ENCODE data around the gene ACSM2A.
"Not testable (repeated sequence)": the region's sequence is repeated elsewhere in the genome, so short reads cannot be mapped to it uniquely, and the experiment has no call there.

ACSM2A gene

GRCh38 chr16:20453633-20454032, 2.3 kb downstream of the ACSM2A start:
- DNase-seq (ENCODE audit: low read depth) = not testable (repeated sequence)

GRCh38 chr16:20459227-20459626, 7.9 kb downstream of the ACSM2A start:
- not testable (repeated sequence) for DNase-seq (ENCODE audit: low read depth)

DNA sequence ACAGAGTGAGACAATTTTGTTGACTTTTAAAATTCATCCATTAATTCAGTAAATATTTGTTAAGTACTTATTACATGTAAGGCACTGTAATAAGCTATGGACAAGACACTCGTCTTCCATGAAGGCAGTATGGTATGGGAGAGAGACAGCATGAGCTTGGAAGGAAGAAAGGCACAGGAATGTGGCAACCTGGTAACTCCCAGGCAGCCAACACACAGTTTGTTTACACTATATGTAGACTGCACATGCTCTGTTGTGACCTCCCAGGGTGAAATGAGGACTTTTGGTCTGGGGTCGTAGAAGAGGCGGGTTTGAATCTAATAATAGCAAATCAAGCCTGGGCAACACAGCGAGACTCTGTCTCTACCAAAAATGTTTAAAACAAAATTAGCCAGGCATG, 9.0 kb downstream of the ACSM2A start:
- DNase-seq (ENCODE audit: low read depth) = not testable (repeated sequence)

DNA sequence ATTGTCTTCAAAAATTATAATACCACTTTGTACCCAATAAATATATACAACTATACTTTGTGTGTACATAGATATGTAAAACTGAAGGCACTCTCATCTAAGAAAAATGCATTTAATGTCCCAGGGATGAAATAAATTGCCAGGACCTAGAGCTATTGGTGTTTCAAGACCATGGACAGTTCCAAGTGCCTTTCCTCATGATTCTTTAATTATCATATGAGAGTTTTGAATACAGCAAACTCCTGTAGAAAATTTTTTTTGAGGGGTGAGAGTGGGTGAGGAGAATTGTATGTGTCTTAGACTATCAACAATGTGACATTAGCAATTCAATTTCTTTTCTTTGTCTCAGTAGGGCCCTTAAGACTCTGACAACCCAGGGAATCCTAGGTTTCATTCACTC, 17.6 kb downstream of the ACSM2A start:
- not testable (repeated sequence) for DNase-seq (ENCODE audit: low read depth)

DNA sequence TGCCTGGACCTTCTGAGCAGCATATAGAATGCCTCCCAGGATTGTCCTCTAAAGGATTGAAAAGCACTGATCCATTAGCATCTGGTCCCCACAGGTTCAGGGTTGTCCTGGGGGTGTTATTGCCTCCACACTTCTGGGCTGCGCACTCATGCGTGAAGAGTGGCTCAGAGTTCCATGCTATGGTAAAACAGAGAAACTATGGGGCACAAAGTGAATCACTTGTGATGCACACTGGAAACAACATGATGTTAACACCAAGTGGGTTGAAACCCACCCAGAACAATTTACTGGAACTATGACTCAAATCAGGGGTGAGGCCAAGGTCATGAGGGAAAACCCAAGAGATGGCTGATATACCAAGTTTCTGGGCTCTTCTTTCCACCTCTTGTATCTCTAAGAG, 18.6 kb downstream of the ACSM2A start:
- DNase-seq (ENCODE audit: low read depth) = not testable (repeated sequence)

DNA sequence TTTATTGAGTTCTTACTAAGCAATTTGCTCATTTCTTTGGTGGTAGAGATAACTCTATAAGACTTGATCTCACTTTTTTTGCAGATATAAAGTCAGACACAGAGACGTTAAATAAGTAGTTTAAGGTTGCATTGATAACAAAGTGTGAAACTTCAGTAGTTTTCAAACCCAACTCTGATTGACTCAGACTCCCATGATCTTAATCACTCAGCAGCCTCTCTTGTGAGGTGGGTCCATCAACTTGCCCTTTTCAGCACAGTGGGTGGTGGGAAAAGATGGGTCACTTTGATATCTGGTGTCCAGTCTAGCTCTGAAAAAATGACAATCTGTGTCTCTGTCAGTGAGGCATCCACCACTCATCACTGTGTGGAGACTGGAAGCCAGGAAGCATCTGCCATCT, 19.4 kb downstream of the ACSM2A start:
- DNase-seq (ENCODE audit: low read depth) = not testable (repeated sequence)

DNA sequence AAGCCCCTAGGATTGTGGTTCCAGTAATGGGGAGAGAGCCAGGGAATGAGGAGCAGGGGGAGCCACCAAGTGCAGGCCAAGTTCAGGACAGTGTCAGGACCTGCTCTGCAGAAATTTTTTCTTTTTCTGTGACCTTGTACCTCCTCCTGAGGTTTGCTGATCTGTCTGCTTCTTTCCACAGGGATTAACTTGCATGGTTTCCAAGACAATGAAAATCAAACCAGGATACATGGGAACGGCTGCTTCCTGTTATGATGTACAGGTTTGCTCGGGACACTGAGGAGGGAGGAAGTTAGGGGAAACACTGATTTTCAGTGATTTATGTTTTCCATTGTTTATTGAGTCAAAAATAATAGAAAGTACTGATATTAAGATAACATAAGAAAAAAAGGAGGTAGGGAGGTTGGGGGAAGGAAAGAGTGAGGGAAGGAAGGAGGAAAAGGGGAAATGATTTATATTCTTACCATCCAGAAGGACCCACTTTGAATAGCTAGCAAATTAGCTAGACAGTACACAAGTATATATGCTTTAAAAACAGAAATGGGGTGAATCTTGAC, 25.9 kb downstream of the ACSM2A start:
- DNase-seq (ENCODE audit: low read depth) = not testable (repeated sequence)

GRCh38 chr16:20483989-20484388, 32.7 kb downstream of the ACSM2A start:
- not testable (repeated sequence) for DNase-seq (ENCODE audit: low read depth)

- no peak for DNase-seq (ENCODE audit: low read depth)
Measured at GRCh38 chr16:20484726-20485125, 33.4 kb downstream of the ACSM2A start.

DNA sequence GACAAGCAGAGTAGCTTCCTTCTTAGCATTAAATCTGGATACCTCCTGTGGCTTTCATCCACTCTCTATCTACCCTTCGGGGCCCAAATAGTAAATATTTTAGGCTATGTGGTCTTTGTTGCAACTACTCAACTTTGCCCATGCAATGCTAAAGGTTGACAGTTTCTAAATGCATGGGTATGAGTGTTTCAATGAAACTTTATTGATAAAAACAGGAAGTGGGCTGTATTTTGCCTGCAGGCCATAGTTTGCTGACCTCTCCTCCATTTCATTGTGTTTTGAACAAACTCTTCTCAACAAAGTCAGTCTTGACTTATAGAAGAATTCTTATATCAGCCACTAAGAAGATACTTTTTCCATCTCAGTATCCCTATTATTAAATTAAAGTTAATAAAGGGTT, 34.1 kb downstream of the ACSM2A start:
- DNase-seq (ENCODE audit: low read depth) = no peak

GRCh38 chr16:20490994-20491393, 39.7 kb downstream of the ACSM2A start:
- not testable (repeated sequence) for DNase-seq (ENCODE audit: low read depth)

DNA sequence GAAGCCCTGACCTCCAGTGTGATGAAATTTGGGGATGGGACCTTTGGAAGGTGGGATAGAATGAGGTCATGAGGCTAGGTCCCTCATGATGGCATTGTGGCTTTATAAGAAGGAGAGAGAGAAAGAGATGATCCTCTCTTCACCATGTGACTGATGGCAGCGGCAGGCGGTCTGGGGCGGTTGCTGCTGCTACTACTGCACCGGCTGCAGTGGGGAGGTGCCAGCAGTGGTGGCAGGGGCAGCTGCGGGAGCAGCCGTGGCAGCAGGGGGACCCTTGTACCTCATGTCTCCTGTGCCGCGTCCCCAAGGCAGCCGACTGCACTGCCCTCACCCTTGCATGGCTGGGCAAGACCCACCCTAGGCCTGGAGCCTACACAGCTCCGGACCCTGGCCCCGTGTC, 40.1 kb downstream of the ACSM2A start:
- DNase-seq (ENCODE audit: low read depth) = not testable (repeated sequence)

DNA sequence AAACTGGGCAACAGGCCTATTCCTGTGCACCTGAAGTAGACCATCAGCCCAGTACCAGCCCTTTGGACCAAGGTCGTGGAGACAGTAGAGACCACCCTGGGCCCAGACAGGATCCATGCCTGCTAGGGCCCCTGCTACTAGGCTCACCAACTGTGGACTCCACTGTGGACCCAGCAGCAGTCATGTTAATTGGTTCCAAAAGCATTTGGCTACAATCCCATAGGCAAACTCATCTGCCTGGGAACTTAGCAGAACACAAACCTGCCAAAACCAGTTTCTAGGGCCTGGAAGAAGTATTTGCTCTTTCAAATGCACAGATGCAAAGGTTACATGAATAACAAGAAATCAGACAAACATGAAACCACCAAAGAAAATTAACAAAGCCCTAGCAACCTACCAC, 53.1 kb downstream of the ACSM2A start:
- DNase-seq (ENCODE audit: low read depth) = no peak

DNA sequence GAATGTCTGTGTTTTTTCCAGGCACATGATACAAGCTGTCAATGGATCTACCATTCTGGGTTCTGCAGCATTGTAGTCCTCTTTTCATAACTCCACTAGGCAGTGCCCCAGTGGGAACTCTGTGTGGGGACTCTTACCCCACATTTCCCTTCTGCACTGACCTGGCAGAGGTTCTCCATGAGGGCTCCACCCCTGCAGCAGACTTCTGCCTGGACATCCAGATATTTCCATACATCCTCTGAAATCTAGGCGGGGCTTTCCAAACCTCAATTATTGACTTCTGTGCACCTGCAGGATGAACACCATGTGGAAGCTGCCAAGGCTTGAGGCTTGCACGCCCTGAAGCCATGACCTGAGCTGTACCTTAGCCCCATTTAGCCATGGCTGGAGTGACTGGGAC, 56.0 kb downstream of the ACSM2A start:
- no peak for DNase-seq (ENCODE audit: low read depth)

DNA sequence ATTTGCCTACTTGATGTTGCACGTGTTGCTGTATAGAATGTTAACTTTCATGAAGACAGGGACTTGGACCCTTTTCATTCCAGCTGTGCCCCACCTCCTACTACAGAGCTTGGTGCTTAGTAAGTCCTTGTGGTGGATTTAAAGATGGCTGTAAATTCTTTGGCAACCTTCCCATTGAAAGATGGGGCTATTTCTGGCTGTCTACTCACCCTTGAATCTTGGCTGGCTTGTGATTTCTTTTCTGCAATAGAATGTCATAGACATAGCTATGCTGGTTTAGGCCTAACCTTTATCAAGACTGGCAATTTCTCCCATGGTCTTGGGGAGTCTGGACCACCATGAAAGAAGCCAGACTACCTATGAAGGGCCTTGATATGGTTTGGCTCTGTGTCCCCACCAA, 59.0 kb downstream of the ACSM2A start:
- no peak for DNase-seq (ENCODE audit: low read depth)

- DNase-seq (ENCODE audit: low read depth) = no peak
Measured at GRCh38 chr16:20515688-20516090, 64.4 kb downstream of the ACSM2A start.

GRCh38 chr16:20517149-20517548, 65.8 kb downstream of the ACSM2A start:
- DNase-seq (ENCODE audit: low read depth) = no peak

DNA sequence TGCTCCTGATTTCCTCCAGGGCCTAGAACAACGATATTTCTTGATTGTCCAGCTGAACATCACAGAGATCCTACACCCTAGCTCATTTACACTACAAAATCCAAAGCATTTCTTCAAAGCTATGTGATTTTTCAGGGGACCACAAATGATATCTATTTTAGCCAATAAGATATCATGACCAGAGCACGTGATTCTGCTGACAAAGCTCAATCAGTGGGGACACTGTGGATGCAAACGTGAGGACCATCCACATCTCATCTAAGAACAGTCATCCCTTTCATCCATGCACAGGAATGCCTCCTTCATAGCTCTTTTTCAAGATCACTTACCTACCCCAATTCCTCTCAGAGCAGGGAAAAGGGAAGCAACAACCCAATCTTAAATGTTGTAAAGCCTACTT, 67.9 kb downstream of the ACSM2A start:
- DNase-seq (ENCODE audit: low read depth) = no peak

DNA sequence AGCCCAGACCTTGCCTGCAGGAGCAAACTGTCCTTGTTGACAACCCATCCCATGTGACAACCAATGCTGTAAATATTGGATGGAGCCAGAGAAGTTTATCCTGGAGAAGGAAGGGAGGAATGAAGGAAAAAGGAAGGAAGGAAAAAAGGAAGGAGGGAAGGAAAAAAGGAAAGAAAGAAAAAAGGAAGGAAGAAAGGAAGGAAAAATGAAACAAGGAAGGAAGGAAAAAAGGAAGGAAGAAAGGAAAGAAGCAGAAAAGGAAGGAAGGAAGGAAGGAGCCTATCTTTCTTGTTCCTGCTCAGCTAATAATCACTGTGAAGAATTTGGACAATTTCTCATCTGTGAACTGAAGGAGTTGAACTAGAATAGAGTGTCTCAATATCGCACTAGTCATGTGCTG, 68.8 kb downstream of the ACSM2A start:
- DNase-seq (ENCODE audit: low read depth) = no peak

DNA sequence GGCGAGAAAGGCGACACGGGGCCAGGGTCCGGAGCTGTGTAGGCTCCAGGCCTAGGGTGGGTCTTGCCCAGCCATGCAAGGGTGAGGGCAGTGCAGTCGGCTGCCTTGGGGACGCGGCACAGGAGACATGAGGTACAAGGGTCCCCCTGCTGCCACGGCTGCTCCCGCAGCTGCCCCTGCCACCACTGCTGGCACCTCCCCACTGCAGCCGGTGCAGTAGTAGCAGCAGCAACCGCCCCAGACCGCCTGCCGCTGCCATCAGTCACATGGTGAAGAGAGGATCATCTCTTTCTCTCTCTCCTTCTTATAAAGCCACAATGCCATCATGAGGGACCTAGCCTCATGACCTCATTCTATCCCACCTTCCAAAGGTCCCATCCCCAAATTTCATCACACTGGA, 80.5 kb downstream of the ACSM2A start:
- not testable (repeated sequence) for DNase-seq (ENCODE audit: low read depth)

DNA sequence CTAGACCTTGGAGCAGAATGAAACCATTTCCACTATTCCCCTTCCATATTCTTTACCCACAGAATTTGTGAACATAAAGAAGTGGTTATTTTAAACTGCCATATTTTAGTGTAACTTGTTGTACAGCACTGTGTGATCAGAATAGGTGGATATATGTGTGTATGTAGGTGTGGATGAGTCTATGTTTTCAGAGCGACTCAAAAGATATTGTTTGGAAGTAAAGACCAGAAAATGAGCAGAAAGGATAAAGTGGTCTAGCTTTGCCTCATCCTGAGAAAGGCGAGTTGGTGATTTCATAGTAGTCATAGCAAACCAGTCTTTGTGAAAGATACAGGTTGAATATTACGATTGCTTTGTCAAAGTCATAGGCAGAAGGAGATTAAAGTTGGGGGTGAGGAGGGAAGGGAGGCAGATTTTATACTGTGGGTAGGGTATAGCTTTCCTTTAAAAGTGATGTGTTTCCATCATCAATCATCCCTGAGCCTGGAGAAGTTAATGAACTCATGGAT, 81.0 kb downstream of the ACSM2A start:
- not testable (repeated sequence) for DNase-seq (ENCODE audit: low read depth)

DNA sequence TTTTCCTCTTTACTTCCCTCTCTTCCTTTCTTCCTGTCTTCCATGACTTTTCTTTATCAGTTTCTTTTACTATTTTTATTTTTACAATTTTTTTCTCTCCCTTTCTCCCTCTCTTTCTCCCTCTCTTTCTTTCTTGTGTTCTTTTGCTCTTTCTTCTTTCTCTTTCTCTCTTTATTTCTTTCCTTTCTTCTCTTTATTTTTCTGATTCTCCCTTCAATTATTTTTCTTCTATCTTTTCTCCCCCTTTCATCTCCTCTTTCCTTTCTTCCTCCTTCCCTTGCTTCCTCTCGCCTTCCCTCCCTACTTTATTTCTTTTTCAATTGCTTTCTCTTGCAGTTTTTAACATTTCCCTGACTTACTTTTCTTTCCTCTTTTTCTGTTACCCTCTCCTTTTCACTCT, 85.3 kb downstream of the ACSM2A start:
- DNase-seq (ENCODE audit: low read depth) = not testable (repeated sequence)

All from activated T-helper 9 cell treated with anti-CD3 and anti-CD28 coated beads, Interleukin-2, amount 50 U/mL, for 16 hours (primary cell).